ENCODE data around the gene ZNF660. TPM values are rescaled to one million over a fixed set of nuclear protein-coding genes. Genes with fewer than 3 reads are reported as not detected.
"Not testable (repeated sequence)": the region's sequence is repeated elsewhere in the genome, so short reads cannot be mapped to it uniquely, and the experiment has no call there.

ZNF660 gene
- total RNA-seq, 2 experiments from 2014 or later = 0.22 to 0.48 TPM

- H3K27ac Mint-ChIP-seq; intact Hi-C loops (cut with micrococcal nuclease); H3K4me3 Mint-ChIP-seq; H3K4me1 Mint-ChIP-seq (ENCODE audit: low read depth); CTCF ChIA-PET; DNase-seq; H3K27me3 Mint-ChIP-seq (ENCODE audit: low read depth): not testable (repeated sequence)
- H3K36me3 Mint-ChIP-seq (ENCODE audit: low read depth) = peaks cover 36% of the 10 kb centered on the region
- peaks cover 22% of the 10 kb centered on the region for H3K9me3 Mint-ChIP-seq
Measured at GRCh38 chr3:44577354-44577952, 7.3 kb upstream of the ZNF660 start.

- intact Hi-C loops (cut with micrococcal nuclease); H3K27ac Mint-ChIP-seq; DNase-seq; H3K4me1 Mint-ChIP-seq (ENCODE audit: low read depth); H3K4me3 Mint-ChIP-seq; CTCF ChIA-PET: not testable (repeated sequence)
- Mint-ChIP-seq H3K27me3 (ENCODE audit: low read depth) (peaks cover 12% of the 10 kb centered on the region), H3K36me3 (ENCODE audit: low read depth) (peaks cover 34% of the 10 kb centered on the region), H3K9me3 (peaks cover 17% of the 10 kb centered on the region)
Measured at GRCh38 chr3:44578316-44578715, 6.4 kb upstream of the ZNF660 start.

- Mint-ChIP-seq H3K36me3 (ENCODE audit: low read depth) (peaks cover 34% of the 10 kb centered on the region), H3K27me3 (ENCODE audit: low read depth) (peaks cover 19% of the 10 kb centered on the region), H3K9me3 (peaks cover 21% of the 10 kb centered on the region)
- H3K27ac Mint-ChIP-seq; H3K4me3 Mint-ChIP-seq; CTCF ChIA-PET; intact Hi-C loops (cut with micrococcal nuclease); H3K4me1 Mint-ChIP-seq (ENCODE audit: low read depth); DNase-seq: not testable (repeated sequence)
Measured at GRCh38 chr3:44578924-44579515, 5.7 kb upstream of the ZNF660 start.

GRCh38 chr3:44579749-44580148, 5.0 kb upstream of the ZNF660 start:
- peaks cover 18% of the 10 kb centered on the region for H3K9me3 Mint-ChIP-seq
- DNase-seq; H3K27ac Mint-ChIP-seq; CTCF ChIA-PET; H3K4me1 Mint-ChIP-seq (ENCODE audit: low read depth); H3K4me3 Mint-ChIP-seq; intact Hi-C loops (cut with micrococcal nuclease): not testable (repeated sequence)
- peaks cover 24% of the 10 kb centered on the region for H3K27me3 Mint-ChIP-seq (ENCODE audit: low read depth)
- peaks cover 31% of the 10 kb centered on the region for H3K36me3 Mint-ChIP-seq (ENCODE audit: low read depth)

GRCh38 chr3:44580971-44581370, 3.8 kb upstream of the ZNF660 start:
- Mint-ChIP-seq H3K4me1 (ENCODE audit: low read depth) (peaks cover 10% of the 10 kb centered on the region), H3K36me3 (ENCODE audit: low read depth) (peaks cover 30% of the 10 kb centered on the region), H3K27me3 (ENCODE audit: low read depth) (peaks cover 37% of the 10 kb centered on the region), H3K9me3 (peaks cover 16% of the 10 kb centered on the region)
- CTCF ChIA-PET; DNase-seq; intact Hi-C loops (cut with micrococcal nuclease); H3K27ac Mint-ChIP-seq; H3K4me3 Mint-ChIP-seq: not testable (repeated sequence)

GRCh38 chr3:44596621-44597020, 11.9 kb downstream of the ZNF660 start:
- CTCF ChIA-PET = no interaction called here
- H3K4me1 Mint-ChIP-seq (ENCODE audit: low read depth) = no peaks in the 10 kb centered on the region
- no peak for DNase-seq
- no peaks in the 10 kb centered on the region for H3K36me3 Mint-ChIP-seq (ENCODE audit: low read depth)
- H3K9me3 Mint-ChIP-seq = peaks cover 22% of the 10 kb centered on the region
- H3K27me3 Mint-ChIP-seq (ENCODE audit: low read depth) = no peaks in the 10 kb centered on the region
- intact Hi-C loops (cut with micrococcal nuclease) = no loop called here
- no peak overlapping the region for H3K27ac Mint-ChIP-seq
- H3K4me3 Mint-ChIP-seq = no peak overlapping the region

- CTCF ChIA-PET = no interaction called here
- H3K4me1 Mint-ChIP-seq (ENCODE audit: low read depth) = no peaks in the 10 kb centered on the region
- H3K27ac Mint-ChIP-seq = no peak overlapping the region
- intact Hi-C loops (cut with micrococcal nuclease) = no loop called here
- no peak for DNase-seq
- H3K9me3 Mint-ChIP-seq = peaks cover 2% of the 10 kb centered on the region
- H3K4me3 Mint-ChIP-seq = no peak overlapping the region
- H3K27me3 Mint-ChIP-seq (ENCODE audit: low read depth) = no peaks in the 10 kb centered on the region
- no peaks in the 10 kb centered on the region for H3K36me3 Mint-ChIP-seq (ENCODE audit: low read depth)
Measured at GRCh38 chr3:44601749-44602148, 17.0 kb downstream of the ZNF660 start.

GRCh38 chr3:44612678-44613077, 27.9 kb downstream of the ZNF660 start:
- Mint-ChIP-seq H3K4me3 (no peak overlapping the region), H3K27me3 (ENCODE audit: low read depth) (no peaks in the 10 kb centered on the region), H3K9me3 (no peaks in the 10 kb centered on the region), H3K4me1 (ENCODE audit: low read depth) (peaks cover 3% of the 10 kb centered on the region), H3K36me3 (ENCODE audit: low read depth) (peaks cover 2% of the 10 kb centered on the region), H3K27ac (no peak overlapping the region)
- DNase-seq = no peak
- intact Hi-C loops (cut with micrococcal nuclease) = no loop called here
- CTCF ChIA-PET = no interaction called here

GRCh38 chr3:44624749-44625480, 40.2 kb downstream of the ZNF660 start, which contains the start of gene ZNF197:
Gene ZNF197, plus strand, starts transcription at chr3:44625036. Its CDS starts 4,119 bp downstream, at chr3:44629155.
- Mint-ChIP-seq H3K4me1 (ENCODE audit: low read depth) (peaks cover 28% of the 10 kb centered on the region), H3K4me3 (peak within 1 kb of the TSS; percentile 88), H3K9me3 (no peaks in the 10 kb centered on the region), H3K36me3 (ENCODE audit: low read depth) (peaks cover 18% of the 10 kb centered on the region), H3K27ac (peak within 1 kb of the TSS; percentile 79), H3K27me3 (ENCODE audit: low read depth) (no peaks in the 10 kb centered on the region)
- CTCF ChIA-PET = interaction anchor here (0.7 to 1.2 kb wide), 3 partner anchors 26 to 786 kb away, joined by 3 to 4 read pairs (median 3); no protein-coding TSS in a partner anchor
- intact Hi-C loops (cut with micrococcal nuclease) = loop anchor here (2.0 to 10.0 kb wide), 5 partner anchors 68 to 352 kb away; partner anchors contain the start of genes EXOSC7, TCAIM, ZDHHC3 and ZKSCAN7
- DNase-seq = peak; percentile 77

GRCh38 chr3:44628716-44629115, 44.0 kb downstream of the ZNF660 start:
- H3K4me1 Mint-ChIP-seq (ENCODE audit: low read depth) = peaks cover 28% of the 10 kb centered on the region
- CTCF ChIA-PET = interaction anchor here (0.6 kb wide), 1 partner anchor 231 kb away, joined by 3 read pairs; no protein-coding TSS in a partner anchor
- no peak for DNase-seq
- H3K9me3 Mint-ChIP-seq = no peaks in the 10 kb centered on the region
- H3K36me3 Mint-ChIP-seq (ENCODE audit: low read depth) = peaks cover 51% of the 10 kb centered on the region
- no peak overlapping the region for H3K27ac Mint-ChIP-seq
- no peaks in the 10 kb centered on the region for H3K27me3 Mint-ChIP-seq (ENCODE audit: low read depth)
- H3K4me3 Mint-ChIP-seq = no peak overlapping the region
- intact Hi-C loops (cut with micrococcal nuclease) = loop anchor here (5.0 to 10.0 kb wide), 4 partner anchors 71 to 294 kb away; partner anchors contain the start of genes TCAIM, ZKSCAN7, ZNF445 and ZNF502

- H3K9me3 Mint-ChIP-seq = peaks cover 13% of the 10 kb centered on the region
- H3K36me3 Mint-ChIP-seq (ENCODE audit: low read depth) = peaks cover 80% of the 10 kb centered on the region
- no peaks in the 10 kb centered on the region for H3K27me3 Mint-ChIP-seq (ENCODE audit: low read depth)
Measured at GRCh38 chr3:44632193-44632592, 47.4 kb downstream of the ZNF660 start.

GRCh38 chr3:44642337-44642736, 57.6 kb downstream of the ZNF660 start:
- Mint-ChIP-seq H3K4me3 (no peak overlapping the region), H3K4me1 (ENCODE audit: low read depth) (no peaks in the 10 kb centered on the region), H3K9me3 (peaks cover 67% of the 10 kb centered on the region), H3K27me3 (ENCODE audit: low read depth) (no peaks in the 10 kb centered on the region), H3K27ac (no peak overlapping the region), H3K36me3 (ENCODE audit: low read depth) (peaks cover 74% of the 10 kb centered on the region)
- no peak for DNase-seq
- intact Hi-C loops (cut with micrococcal nuclease) = no loop called here
- CTCF ChIA-PET = interaction anchor here (0.7 kb wide), 1 partner anchor 16 kb away, joined by 3 read pairs; no protein-coding TSS in a partner anchor

More at GRCh38 chr3:44632193-44632592, 47.4 kb downstream of the ZNF660 start:
- Mint-ChIP-seq H3K4me1 (ENCODE audit: low read depth) (peaks cover 12% of the 10 kb centered on the region), H3K4me3 (no peak overlapping the region), H3K27ac (no peak overlapping the region)
- DNase-seq = no peak
- CTCF ChIA-PET = no interaction called here
- intact Hi-C loops (cut with micrococcal nuclease) = no loop called here
